Breast epithelium (tissue), 3 donors: ENCODE data around the gene NCOA1.

ENCODE experiments used
- POLR2A ChIP-seq: fragments of 450-650 bp; IDR thresholded peaks from one replicate; pipeline ENCODE4 v1.6.1; 2016; ENCODE audit warnings: antibody characterized with exemption, mild to moderate bottlenecking, moderate library complexity
- POLR2AphosphoS5 ChIP-seq, 3 donors: sonication (generic); formaldehyde crosslinking; IDR thresholded peaks; one replicate each; pipeline ENCODE4 v1.6.1; 2017; ENCODE audit warnings: antibody characterized with exemption in 3 of 3
- TF ChIP-seq, protein P1 (sequence below), 3 donors: fragments of 450-650 bp; IDR thresholded peaks; one replicate each; pipeline ENCODE4 v1.5.1; 2016 to 2017; ENCODE audit warnings: antibody characterized with exemption in 3 of 3, mild to moderate bottlenecking in 3 of 3, moderate library complexity in 3 of 3

DNA sequence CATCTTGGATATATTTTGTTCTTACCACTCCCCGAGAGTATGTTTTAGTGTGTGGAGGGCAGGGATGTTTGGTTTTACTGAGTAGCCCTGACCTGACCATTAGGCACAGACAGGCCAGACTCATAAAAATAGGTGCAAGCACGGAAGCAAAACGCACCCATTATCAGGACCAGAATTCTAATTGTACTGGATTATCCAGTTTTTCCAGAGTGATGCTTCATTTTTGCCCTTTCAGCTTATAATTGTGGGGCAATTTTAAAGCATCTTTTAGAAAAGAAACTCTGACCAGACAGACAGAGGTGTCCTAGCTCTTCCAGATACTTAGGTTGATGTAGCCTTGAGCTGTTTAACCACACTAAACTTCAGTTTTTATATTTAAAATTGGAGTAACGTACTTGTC, 4.4 kb downstream of the NCOA1 start:
- TF ChIP-seq POLR2AphosphoS5 (IDR thresholded peaks at IDR 0.05): no peak
- TF ChIP-seq, protein P1, sequence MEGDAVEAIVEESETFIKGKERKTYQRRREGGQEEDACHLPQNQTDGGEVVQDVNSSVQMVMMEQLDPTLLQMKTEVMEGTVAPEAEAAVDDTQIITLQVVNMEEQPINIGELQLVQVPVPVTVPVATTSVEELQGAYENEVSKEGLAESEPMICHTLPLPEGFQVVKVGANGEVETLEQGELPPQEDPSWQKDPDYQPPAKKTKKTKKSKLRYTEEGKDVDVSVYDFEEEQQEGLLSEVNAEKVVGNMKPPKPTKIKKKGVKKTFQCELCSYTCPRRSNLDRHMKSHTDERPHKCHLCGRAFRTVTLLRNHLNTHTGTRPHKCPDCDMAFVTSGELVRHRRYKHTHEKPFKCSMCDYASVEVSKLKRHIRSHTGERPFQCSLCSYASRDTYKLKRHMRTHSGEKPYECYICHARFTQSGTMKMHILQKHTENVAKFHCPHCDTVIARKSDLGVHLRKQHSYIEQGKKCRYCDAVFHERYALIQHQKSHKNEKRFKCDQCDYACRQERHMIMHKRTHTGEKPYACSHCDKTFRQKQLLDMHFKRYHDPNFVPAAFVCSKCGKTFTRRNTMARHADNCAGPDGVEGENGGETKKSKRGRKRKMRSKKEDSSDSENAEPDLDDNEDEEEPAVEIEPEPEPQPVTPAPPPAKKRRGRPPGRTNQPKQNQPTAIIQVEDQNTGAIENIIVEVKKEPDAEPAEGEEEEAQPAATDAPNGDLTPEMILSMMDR (IDR thresholded peaks at IDR 0.05): no peak
- no peak for TF ChIP-seq POLR2A
